Small intestine (tissue), 7 donors: ENCODE results near the gene STX8. TPM values are rescaled to one million over a fixed set of nuclear protein-coding genes. Genes with fewer than 3 reads are reported as not detected.
"Not testable (repeated sequence)": the region's sequence is repeated elsewhere in the genome, so short reads cannot be mapped to it uniquely, and the experiment has no call there.

Experiments
- DNase-seq, 2 donors: peaks; one replicate each; pipeline versions ENCODE4 v3.0.0 to v3.0.0-alpha.2; 2013
- FAIRE-seq: peaks from 2 replicates; lab custom pipeline; 2012; peaks lifted over from hg19 to GRCh38; lab: Jason Lieb, UNC
- H3K27ac ChIP-seq, 3 donors: one replicate each; pipeline ENCODE4 v1.5.1; 2013; ENCODE audit warnings: low read length in 2 of 3, mild to moderate bottlenecking in 2 of 3, control low read depth in 1 of 3, inconsistent platforms in 1 of 3, low read depth in 1 of 3, moderate library complexity in 1 of 3
- H3K27me3 ChIP-seq, 3 donors: one replicate each; pipeline ENCODE4 v1.6.1; 2013; ENCODE audit warnings: low read length in 3 of 3, inconsistent platforms in 1 of 3; ENCODE audit not compliant: control insufficient read depth in 3 of 3, insufficient read depth in 3 of 3
- H3K36me3 ChIP-seq, 3 donors: one replicate each; pipeline ENCODE4 v1.6.1; 2013; ENCODE audit warnings: low read length in 3 of 3, inconsistent platforms in 1 of 3, low read depth in 1 of 3, mild to moderate bottlenecking in 1 of 3, moderate library complexity in 1 of 3; ENCODE audit not compliant: control insufficient read depth in 3 of 3, insufficient read depth in 2 of 3
- H3K4me1 ChIP-seq, 3 donors: one replicate each; pipeline ENCODE4 v1.6.1; 2013; ENCODE audit warnings: low read length in 2 of 3, inconsistent platforms in 1 of 3, low read depth in 1 of 3, mild to moderate bottlenecking in 1 of 3, moderate library complexity in 1 of 3; ENCODE audit not compliant: control insufficient read depth in 3 of 3, insufficient read depth in 2 of 3
- H3K4me3 ChIP-seq, 3 donors: one replicate each; pipeline ENCODE4 v1.5.1; 2013; ENCODE audit warnings: low read length in 3 of 3, control low read depth in 1 of 3, inconsistent platforms in 1 of 3, low read depth in 1 of 3, mild to moderate bottlenecking in 1 of 3, moderate library complexity in 1 of 3
- H3K9me3 ChIP-seq, 2 donors: one replicate each; pipeline ENCODE4 v1.6.1; 2013; ENCODE audit warnings: low read depth in 1 of 2, low read length in 1 of 2; ENCODE audit not compliant: control insufficient read depth in 2 of 2, insufficient read depth in 1 of 2
- WGBS, 3 donors: extraction: QIAGEN DNeasy Blood & Tissue Kit; methylation state at CpG; one replicate each; pipeline ENCODE4 v1.1.7; 2013; 5-methylcytosine and 5-hydroxymethylcytosine counted together
- polyA plus RNA-seq, 4 donors: library from polyadenylated mRNA; stranded (reverse) in 3 of 4; unstranded in 1 of 4; fragments of 200-250 nt in 3 of 4; fragments of 120-200 nt in 1 of 4; gene quantifications; one replicate each; pipeline versions ENCODE4 v1.2.1 to v1.2.3, GENCODE V29; 2013
- donor health status: healthy with polysubstance abuse.
- donor health status: control.
- donor health status: control.
- donor health status: Bipolar disorder and iron deficiency.
- donor health status: healthy.

Gene STX8
- polyA plus RNA-seq, 4 donors, result 35.3 to 72.2 (median 51.8) TPM

DNA sequence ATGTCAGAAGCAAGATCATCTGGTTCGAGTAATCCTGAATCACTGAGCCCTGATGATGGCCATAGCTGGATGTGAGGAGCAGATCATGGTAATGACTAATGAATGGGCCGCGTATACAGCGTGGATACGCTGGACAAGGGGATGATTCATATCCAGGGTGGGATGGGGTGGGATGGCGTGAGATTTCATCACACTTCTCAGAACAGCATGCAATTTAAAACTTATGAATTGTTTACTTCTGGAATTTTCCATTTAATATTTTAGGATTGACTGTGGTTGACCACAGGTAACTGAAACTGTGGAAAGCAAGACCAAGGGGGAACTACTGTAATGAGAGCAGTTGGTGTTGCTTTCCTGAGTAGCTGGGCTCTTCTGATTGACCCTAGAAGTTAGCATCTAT lies 225.5 kb downstream of the STX8 start:
- no peaks in the 10 kb centered on the region for H3K27me3 ChIP-seq
- no peak overlapping the region for H3K4me3 ChIP-seq
- WGBS, 3 donors, result 84 to 90% (median 90%) methylated on average over 6 of the region's 6 CpGs
- no peak for FAIRE-seq
- no peak overlapping the region for H3K27ac ChIP-seq
- DNase-seq, result no peak
- no peaks in the 10 kb centered on the region for H3K9me3 ChIP-seq
- H3K36me3 ChIP-seq, result no peaks in the 10 kb centered on the region
- H3K4me1 ChIP-seq, result peaks cover 0 to 4% (median 0%) of the 10 kb centered on the region in 3 donors

DNA sequence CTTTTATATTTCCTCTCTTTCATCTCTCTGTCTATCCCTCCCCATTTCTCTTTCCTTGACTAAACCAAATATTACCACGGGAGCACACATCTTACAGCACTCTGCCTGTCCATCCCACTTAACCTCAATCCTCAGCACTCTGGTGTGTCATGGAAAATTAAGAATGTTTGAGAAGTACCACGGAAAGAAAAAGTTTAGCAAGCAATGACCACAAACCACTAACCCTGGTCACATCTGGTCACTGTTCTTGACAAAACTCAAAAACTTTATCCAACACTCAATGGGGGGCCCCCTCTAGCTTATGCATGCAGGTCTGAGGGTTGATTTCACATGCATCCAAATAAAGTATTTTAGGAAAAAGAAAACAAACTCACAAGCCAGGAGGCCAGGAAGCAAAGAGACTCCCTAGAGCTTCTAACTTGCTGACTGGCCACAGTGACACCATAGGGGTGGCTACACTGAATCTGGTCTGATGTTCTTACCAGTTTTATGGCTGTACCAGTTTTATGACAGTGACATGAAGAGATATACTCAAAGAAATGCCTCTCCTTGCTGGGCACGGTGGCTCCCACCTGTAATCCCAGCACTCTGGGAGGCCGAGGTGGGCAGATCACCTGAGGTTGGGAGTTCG lies 229.2 kb downstream of the STX8 start:
- Histone ChIP-seq H3K4me3 (no peak overlapping the region), H3K4me1 (peaks cover 0 to 4% (median 0%) of the 10 kb centered on the region in 3 donors), H3K9me3 (no peaks in the 10 kb centered on the region), H3K27me3 (no peaks in the 10 kb centered on the region), H3K27ac (no peak overlapping the region), H3K36me3 (no peaks in the 10 kb centered on the region)
- DNase-seq, result no peak
- FAIRE-seq, result no peak
- 84 to 88% (median 87%) methylated on average over 5 of the region's 5 CpGs for WGBS, 3 donors

- H3K4me1 ChIP-seq, result peaks cover 0 to 2% (median 0%) of the 10 kb centered on the region in 3 donors
- no peak overlapping the region for H3K27ac ChIP-seq
- 66 to 94% (median 84%) methylated on average over 5 of the region's 5 CpGs for WGBS, 3 donors
- FAIRE-seq, result no peak
- no peaks in the 10 kb centered on the region for H3K27me3 ChIP-seq
- no peaks in the 10 kb centered on the region for H3K36me3 ChIP-seq
- H3K9me3 ChIP-seq, result no peaks in the 10 kb centered on the region
- DNase-seq, result no peak
- H3K4me3 ChIP-seq, result no peak overlapping the region
Measured at GRCh38 chr17:9343516-9343915, 232.1 kb downstream of the STX8 start.

DNA sequence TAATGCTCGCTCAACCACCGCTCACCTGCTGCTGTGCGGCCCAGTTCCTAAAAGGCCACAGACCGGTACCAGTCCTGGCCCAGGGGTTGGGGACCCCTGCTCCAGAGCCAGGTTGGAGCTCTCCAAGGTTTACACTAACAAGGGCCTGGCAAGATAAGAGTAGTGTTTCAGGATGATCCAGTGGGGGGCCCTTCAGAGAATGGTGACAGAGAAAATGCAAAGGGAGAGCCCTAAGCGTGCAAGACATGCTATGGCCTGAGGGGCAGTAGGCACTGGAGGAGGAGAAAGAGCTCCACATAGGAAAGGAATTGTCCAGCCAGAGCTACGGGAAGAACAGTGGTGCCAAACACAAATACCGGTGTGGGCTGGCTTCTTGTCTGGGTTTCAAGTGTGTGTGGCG lies 233.4 kb downstream of the STX8 start:
- Histone ChIP-seq H3K9me3 (no peaks in the 10 kb centered on the region), H3K27me3 (no peaks in the 10 kb centered on the region), H3K4me1 (no peaks in the 10 kb centered on the region), H3K27ac (no peak overlapping the region), H3K4me3 (no peak overlapping the region), H3K36me3 (no peaks in the 10 kb centered on the region)
- FAIRE-seq, result no peak
- DNase-seq, result no peak
- WGBS, 3 donors, result 92 to 95% (median 94%) methylated on average over 8 of the region's 8 CpGs

GRCh38 chr17:9339958-9340357 lies 235.7 kb downstream of the STX8 start:
- 45 to 77% (median 53%) methylated on average over 7 of the region's 7 CpGs for WGBS, 3 donors
- H3K4me3 ChIP-seq, result no peak overlapping the region
- H3K4me1 ChIP-seq, result no peaks in the 10 kb centered on the region
- peaks cover 0 to 3% of the 10 kb centered on the region in 2 donors for H3K9me3 ChIP-seq
- H3K27ac ChIP-seq, result no peak overlapping the region
- H3K27me3 ChIP-seq, result no peaks in the 10 kb centered on the region
- DNase-seq (no peak), FAIRE-seq (no peak)
- H3K36me3 ChIP-seq, result no peaks in the 10 kb centered on the region

GRCh38 chr17:9339482-9339881 lies 236.1 kb downstream of the STX8 start:
- not testable (repeated sequence) for DNase-seq, FAIRE-seq, H3K9me3 ChIP-seq, H3K4me3 ChIP-seq, H3K4me1 ChIP-seq, H3K36me3 ChIP-seq, H3K27me3 ChIP-seq, H3K27ac ChIP-seq
- WGBS, 3 donors, result 85 to 97% (median 96%) methylated on average over 9 to 10 of the region's 10 CpGs

GRCh38 chr17:9336817-9337216 lies 238.8 kb downstream of the STX8 start:
- H3K36me3 ChIP-seq, result no peaks in the 10 kb centered on the region
- FAIRE-seq, result no peak
- H3K4me1 ChIP-seq, result no peaks in the 10 kb centered on the region
- DNase-seq, result no peak
- H3K27me3 ChIP-seq, result no peaks in the 10 kb centered on the region
- no peak overlapping the region for H3K27ac ChIP-seq
- peaks cover 0 to 8% of the 10 kb centered on the region in 2 donors for H3K9me3 ChIP-seq
- no peak overlapping the region for H3K4me3 ChIP-seq
- WGBS, 3 donors, result 76 to 96% (median 86%) methylated on average over 2 of the region's 2 CpGs

- no peaks in the 10 kb centered on the region for H3K36me3 ChIP-seq
- no peak for FAIRE-seq
- H3K4me3 ChIP-seq, result no peak overlapping the region
- H3K27me3 ChIP-seq, result no peaks in the 10 kb centered on the region
- peaks cover 0 to 8% of the 10 kb centered on the region in 2 donors for H3K9me3 ChIP-seq
- H3K4me1 ChIP-seq, result no peaks in the 10 kb centered on the region
- H3K27ac ChIP-seq, result no peak overlapping the region
- DNase-seq, result peak in 1 of 2 donors; percentile 3
- 75 to 84% (median 80%) methylated on average over 10 of the region's 10 CpGs for WGBS, 3 donors
Measured at GRCh38 chr17:9334536-9335446, 240.8 kb downstream of the STX8 start.
